Body of pancreas (tissue), 4 donors: ENCODE measurements around the gene PHF21B.

Experiments used
- CTCF ChIP-seq, 7 experiments: fragments of 450-650 bp in 4 of 7; fragments of 200-600 bp in 3 of 7; sonication (generic) in 3 of 7; IDR thresholded peaks; one replicate each; pipeline ENCODE4 v1.5.1; 2016 to 2019; ENCODE audit warnings: antibody characterized with exemption in 7 of 7
- POLR2A ChIP-seq, 3 donors: fragments of 450-650 bp; IDR thresholded peaks; one replicate each; pipeline ENCODE4 v1.6.1; 2016; ENCODE audit warnings: antibody characterized with exemption in 3 of 3, mild to moderate bottlenecking in 2 of 3

- no peak for TF ChIP-seq CTCF (IDR thresholded peaks at IDR 0.05)
- no peak for TF ChIP-seq POLR2A (IDR thresholded peaks at IDR 0.05)
These were observed 13.2 kb downstream of the PHF21B start for GRCh38 chr22:44996648-44997047.
